Measurements from ENCODE around the gene LINGO1.

The LINGO1 gene

DNA sequence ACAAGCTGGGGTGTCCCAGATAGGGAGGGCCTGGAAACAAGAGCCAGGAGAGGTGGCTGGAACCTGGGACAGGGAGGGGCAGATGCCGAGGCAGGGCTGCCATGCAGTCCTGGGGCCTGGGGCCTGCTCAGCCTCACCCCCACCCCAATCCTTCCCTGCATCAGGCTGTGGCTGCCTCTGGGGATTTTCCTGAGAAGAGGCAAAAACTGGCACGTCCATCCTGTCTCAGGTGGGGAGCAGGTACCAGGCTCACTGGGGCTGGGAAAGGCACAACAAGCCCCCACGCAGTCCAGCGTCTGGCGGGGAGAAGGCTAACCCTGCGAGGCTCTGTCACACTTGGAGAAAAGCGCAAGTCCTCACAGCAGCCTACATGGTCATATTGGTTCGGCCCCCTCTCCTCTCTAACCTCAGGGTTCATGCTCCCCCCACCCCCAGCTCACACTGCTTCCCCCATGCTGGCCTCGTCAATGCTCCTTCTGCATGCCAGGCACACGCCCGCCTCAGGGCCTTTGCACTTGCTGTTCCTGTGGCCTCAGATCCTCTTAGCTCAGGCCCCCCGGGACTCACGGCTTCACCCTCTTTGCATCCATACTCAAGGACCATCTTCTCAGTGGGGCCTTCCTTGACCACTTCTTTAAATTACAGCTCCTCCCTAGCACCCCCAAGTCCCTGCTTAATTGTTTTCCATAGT, 53.1 kb downstream of the LINGO1 start:
- Histone ChIP-seq H3K36me3 (ENCODE audit: control insufficient read depth, insufficient read depth, low read length) (no peaks in the 10 kb centered on the region), H3K9ac (ENCODE audit: low read depth, low read length) (no peak overlapping the region), H3K27me3 (ENCODE audit: control insufficient read depth, insufficient read depth, low read length) (no peaks in the 10 kb centered on the region)

DNA sequence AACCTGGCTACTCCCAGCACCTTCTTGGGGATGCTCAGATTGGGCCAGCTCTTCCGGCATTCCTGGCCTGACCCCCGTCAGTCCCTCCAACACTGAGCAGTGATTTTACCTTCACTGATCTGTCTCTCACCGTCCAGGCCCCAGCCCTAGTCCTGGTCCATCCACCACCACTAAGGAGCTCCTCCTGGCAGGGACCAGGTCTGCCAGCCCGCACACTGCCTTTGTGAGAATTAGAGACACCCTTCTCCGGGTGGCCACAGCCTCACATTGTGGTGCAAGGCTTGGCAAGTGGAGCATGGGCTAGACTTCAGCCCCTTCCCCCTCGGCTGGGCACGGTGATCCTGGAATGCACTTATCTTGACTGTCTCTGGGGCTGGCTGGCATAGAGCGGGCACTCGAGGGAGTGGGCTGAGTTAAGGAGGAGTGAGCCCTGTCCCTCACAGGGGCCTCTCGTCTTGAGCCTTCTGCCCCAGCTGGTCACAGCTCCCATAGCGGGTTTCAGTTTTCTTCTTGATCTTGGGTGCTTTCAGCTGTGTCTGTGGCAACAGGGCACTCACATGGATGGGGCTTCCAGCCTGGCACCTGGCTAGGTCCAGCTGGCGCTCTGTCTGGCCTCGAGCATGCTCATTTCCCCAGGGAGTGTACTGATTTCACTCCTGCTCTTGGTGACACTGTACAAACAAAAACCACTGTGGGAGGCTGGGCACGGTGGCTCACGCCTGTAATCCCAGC, 53.9 kb downstream of the LINGO1 start:
- no peaks in the 10 kb centered on the region for H3K9me3 ChIP-seq (ENCODE audit: control insufficient read depth, insufficient read depth, low read length)
- H3K9ac ChIP-seq (ENCODE audit: low read depth, low read length), result no peak overlapping the region
- no peaks in the 10 kb centered on the region for H3K27me3 ChIP-seq (ENCODE audit: control insufficient read depth, insufficient read depth, low read length)
- no peaks in the 10 kb centered on the region for H3K4me1 ChIP-seq (ENCODE audit: control insufficient read depth, insufficient read depth, low read length)
- H3K4me3 ChIP-seq (ENCODE audit: low read depth, low read length), result no peak overlapping the region
- H3K36me3 ChIP-seq (ENCODE audit: control insufficient read depth, insufficient read depth, low read length), result no peaks in the 10 kb centered on the region

More for the DNA sequence above, 53.1 kb downstream of the LINGO1 start:
- no peaks in the 10 kb centered on the region for H3K9me3 ChIP-seq (ENCODE audit: control insufficient read depth, insufficient read depth, low read length)
- no peaks in the 10 kb centered on the region for H3K4me1 ChIP-seq (ENCODE audit: control insufficient read depth, insufficient read depth, low read length)
- H3K4me3 ChIP-seq (ENCODE audit: low read depth, low read length), result no peak overlapping the region

DNA sequence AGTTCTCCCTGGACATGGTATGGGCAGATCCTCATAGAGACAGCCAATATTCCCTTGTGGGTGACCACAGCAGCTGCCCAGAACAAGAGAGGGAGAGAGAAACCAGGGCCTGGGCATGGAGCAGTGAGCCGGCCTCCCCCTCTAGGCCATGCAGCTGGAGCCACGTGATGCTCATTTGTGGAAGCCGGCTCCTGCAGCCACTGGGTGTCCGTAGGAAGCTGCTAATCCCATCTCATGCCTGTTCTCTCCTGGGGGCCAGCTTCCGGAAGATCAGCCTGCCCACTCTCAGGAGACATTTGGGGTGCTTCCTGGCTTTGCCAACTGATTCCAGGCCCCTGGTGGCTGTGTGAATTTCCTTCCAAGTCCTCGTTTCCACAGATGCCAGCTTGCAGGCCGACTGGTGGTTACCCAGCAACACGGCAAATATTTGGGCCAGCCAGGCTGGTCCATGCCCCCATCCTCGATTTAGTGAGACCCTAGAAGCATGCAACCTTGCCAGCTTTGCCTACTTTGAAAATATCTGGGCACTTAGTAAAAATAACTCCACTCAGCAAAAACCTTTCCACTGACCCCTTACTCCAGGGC, 55.3 kb downstream of the LINGO1 start:
- Histone ChIP-seq H3K9me3 (ENCODE audit: control insufficient read depth, insufficient read depth, low read length) (no peaks in the 10 kb centered on the region), H3K9ac (ENCODE audit: low read depth, low read length) (no peak overlapping the region), H3K27me3 (ENCODE audit: control insufficient read depth, insufficient read depth, low read length) (no peaks in the 10 kb centered on the region), H3K4me1 (ENCODE audit: control insufficient read depth, insufficient read depth, low read length) (no peaks in the 10 kb centered on the region), H3K36me3 (ENCODE audit: control insufficient read depth, insufficient read depth, low read length) (no peaks in the 10 kb centered on the region), H3K4me3 (ENCODE audit: low read depth, low read length) (no peak overlapping the region)

DNA sequence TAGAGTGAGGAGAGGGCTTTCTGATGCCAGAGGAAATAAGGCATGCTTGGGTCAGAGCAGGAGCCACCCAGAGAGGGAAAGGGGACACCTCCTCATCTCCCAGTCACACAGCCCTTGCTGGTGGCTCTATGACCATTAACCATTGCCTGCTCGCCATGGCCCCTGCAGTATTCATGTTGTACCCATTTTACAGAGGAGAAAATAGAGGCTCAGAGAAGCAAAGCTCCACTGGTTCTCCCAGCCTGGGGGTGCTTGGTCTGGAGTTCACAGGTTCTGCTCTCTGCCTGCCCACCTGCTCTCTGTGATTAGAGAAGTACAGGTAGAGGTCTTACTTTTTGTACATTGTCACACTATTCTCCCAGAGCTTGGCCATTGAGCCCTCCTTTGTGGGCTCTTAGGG, 56.2 kb downstream of the LINGO1 start:
- H3K9ac ChIP-seq (ENCODE audit: low read depth, low read length), result no peak overlapping the region
- no peaks in the 10 kb centered on the region for H3K27me3 ChIP-seq (ENCODE audit: control insufficient read depth, insufficient read depth, low read length)
- no peak overlapping the region for H3K4me3 ChIP-seq (ENCODE audit: low read depth, low read length)
- H3K4me1 ChIP-seq (ENCODE audit: control insufficient read depth, insufficient read depth, low read length), result no peaks in the 10 kb centered on the region
- no peaks in the 10 kb centered on the region for H3K36me3 ChIP-seq (ENCODE audit: control insufficient read depth, insufficient read depth, low read length)
- no peaks in the 10 kb centered on the region for H3K9me3 ChIP-seq (ENCODE audit: control insufficient read depth, insufficient read depth, low read length)

DNA sequence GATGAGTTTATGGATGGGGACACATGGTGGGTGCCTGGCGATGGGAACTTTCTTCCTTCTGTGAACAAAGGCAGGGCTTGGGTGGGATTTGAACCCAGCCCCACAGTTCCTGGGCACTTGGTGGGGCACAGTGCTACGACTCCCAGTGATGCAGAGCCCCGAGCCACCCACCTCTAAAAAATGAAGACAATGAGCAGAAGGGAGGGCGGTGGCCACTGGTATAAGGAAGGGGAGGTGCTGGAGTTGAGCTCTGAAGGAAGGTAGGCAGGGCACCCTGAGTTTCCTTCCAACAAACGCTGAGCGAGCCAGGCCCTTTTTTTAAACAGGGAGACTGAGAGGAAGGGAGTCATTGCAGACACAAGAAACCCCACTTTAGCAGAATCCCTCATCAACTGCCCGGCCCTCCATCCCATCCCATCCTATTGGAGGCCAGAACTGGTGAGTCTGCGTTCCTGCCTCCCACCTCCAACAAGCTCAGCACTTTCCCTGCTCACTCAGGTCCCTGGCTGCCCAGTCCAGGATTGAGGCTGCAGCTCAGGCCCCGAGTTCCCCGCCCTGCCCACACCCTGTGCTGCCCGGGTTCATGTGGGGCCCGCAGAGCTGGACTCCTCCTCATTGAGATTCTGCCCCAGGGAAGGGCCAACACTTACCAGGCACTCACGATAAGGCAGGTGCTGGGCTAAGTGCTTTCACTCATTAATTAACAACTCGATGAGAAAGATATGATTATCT, 57.3 kb downstream of the LINGO1 start:
- Histone ChIP-seq H3K9ac (ENCODE audit: low read depth, low read length) (no peak overlapping the region), H3K4me1 (ENCODE audit: control insufficient read depth, insufficient read depth, low read length) (no peaks in the 10 kb centered on the region), H3K4me3 (ENCODE audit: low read depth, low read length) (no peak overlapping the region), H3K27me3 (ENCODE audit: control insufficient read depth, insufficient read depth, low read length) (no peaks in the 10 kb centered on the region), H3K36me3 (ENCODE audit: control insufficient read depth, insufficient read depth, low read length) (no peaks in the 10 kb centered on the region), H3K9me3 (ENCODE audit: control insufficient read depth, insufficient read depth, low read length) (no peaks in the 10 kb centered on the region)

DNA sequence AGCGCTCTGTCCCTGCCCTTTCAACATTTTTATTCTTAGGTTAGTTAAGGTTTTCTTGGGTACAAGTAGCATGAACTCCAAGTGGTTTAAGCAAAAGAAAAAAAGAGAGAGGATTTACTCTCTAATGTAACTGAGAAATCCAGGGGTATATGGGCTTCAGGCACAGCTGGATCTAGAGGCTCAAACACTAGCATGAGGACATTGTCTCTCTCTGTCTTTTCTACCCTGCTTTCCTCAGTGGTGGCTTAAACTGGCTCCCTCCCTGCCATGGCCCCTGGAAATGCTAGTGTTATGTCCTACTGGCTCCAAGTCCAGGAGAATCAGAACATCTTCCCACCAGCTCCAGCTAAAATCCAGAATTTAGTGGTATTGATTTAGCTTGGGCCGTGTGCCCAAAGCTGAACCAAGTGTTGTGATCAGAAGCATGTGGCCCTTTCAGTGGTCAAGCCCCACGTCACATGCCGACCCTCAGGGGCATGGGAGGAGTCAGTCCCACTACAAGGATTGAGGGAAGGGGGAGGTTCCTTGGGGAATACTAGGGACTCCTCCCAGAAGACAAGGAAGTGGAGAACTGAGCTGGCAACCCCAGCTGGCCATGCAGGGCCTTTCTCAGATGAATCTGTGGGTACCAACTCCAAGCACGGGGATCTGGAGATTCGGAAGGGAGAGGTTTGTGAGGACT, 58.0 kb downstream of the LINGO1 start:
- H3K4me1 ChIP-seq (ENCODE audit: control insufficient read depth, insufficient read depth, low read length), result peaks cover 2% of the 10 kb centered on the region
- no peak overlapping the region for H3K9ac ChIP-seq (ENCODE audit: low read depth, low read length)
- no peaks in the 10 kb centered on the region for H3K36me3 ChIP-seq (ENCODE audit: control insufficient read depth, insufficient read depth, low read length)
- H3K9me3 ChIP-seq (ENCODE audit: control insufficient read depth, insufficient read depth, low read length), result no peaks in the 10 kb centered on the region
- H3K27me3 ChIP-seq (ENCODE audit: control insufficient read depth, insufficient read depth, low read length), result no peaks in the 10 kb centered on the region
- H3K4me3 ChIP-seq (ENCODE audit: low read depth, low read length), result no peak overlapping the region

DNA sequence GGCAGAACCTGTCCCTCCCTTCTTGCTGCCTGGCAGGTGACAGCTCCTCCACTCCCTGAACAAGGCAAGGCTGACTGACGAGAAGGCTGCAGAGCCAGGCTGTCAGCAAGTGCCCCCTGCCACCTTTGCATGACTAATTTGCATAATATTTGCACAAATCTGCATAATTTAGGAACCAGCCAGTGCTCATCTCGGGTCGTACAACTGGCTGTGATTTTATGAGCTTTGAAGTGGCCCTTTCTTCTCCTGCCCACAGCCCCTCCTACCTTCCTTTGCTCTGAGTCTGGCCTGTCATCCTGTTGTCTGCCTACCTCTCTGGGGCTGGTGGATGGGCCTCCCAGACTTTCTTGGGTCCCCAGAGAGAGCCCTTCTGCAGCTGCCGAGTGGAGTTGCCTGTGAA, 58.9 kb downstream of the LINGO1 start:
- Histone ChIP-seq H3K36me3 (ENCODE audit: control insufficient read depth, insufficient read depth, low read length) (no peaks in the 10 kb centered on the region), H3K4me3 (ENCODE audit: low read depth, low read length) (no peak overlapping the region), H3K4me1 (ENCODE audit: control insufficient read depth, insufficient read depth, low read length) (peaks cover 9% of the 10 kb centered on the region), H3K9ac (ENCODE audit: low read depth, low read length) (no peak overlapping the region), H3K27me3 (ENCODE audit: control insufficient read depth, insufficient read depth, low read length) (no peaks in the 10 kb centered on the region), H3K9me3 (ENCODE audit: control insufficient read depth, insufficient read depth, low read length) (no peaks in the 10 kb centered on the region)

DNA sequence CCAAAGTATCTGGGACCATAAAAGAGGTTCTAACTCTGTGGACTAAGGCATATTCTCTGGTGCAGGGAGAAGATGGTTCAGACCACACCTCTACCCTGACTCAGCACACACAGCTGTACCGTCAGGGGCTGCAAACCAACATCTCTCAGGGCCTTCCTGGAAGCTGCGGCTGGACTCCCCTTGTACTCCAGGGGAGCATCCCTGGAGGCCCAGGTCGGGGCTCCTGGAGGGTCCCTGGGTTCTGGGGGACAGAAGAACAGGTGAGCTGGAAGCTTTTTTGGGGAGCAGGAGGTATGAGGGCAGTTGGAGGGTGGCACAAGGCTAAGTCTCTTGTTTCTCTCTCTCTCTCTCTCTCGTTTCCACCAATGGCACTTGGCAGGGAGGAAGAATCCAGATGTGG, 60.5 kb downstream of the LINGO1 start:
- Histone ChIP-seq H3K27me3 (ENCODE audit: control insufficient read depth, insufficient read depth, low read length) (no peaks in the 10 kb centered on the region), H3K9me3 (ENCODE audit: control insufficient read depth, insufficient read depth, low read length) (no peaks in the 10 kb centered on the region), H3K4me1 (ENCODE audit: control insufficient read depth, insufficient read depth, low read length) (peaks cover 12% of the 10 kb centered on the region), H3K4me3 (ENCODE audit: low read depth, low read length) (no peak overlapping the region), H3K9ac (ENCODE audit: low read depth, low read length) (no peak overlapping the region), H3K36me3 (ENCODE audit: control insufficient read depth, insufficient read depth, low read length) (no peaks in the 10 kb centered on the region)

DNA sequence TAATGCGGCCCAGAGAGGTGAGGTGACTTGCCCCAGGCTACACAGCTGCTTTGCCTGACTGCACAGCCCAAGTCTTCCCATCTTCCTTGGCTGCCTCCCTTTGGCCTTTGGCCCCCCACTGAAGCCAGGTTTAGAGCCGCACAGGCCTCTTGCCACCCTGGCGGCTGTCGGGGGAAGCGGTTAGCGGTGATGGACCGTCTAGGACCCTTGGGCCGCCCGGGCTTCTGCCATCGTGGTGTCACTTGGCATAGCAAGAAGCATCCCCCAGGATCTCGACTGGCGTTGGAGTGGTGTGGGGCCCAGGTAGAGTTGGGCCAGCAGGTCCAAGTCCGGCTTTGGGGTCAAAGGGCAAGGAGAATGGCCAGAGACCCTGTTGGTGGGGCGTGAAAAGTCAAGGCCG, 61.0 kb downstream of the LINGO1 start:
- no peak overlapping the region for H3K4me3 ChIP-seq (ENCODE audit: low read depth, low read length)
- no peaks in the 10 kb centered on the region for H3K27me3 ChIP-seq (ENCODE audit: control insufficient read depth, insufficient read depth, low read length)
- H3K9ac ChIP-seq (ENCODE audit: low read depth, low read length), result no peak overlapping the region
- no peaks in the 10 kb centered on the region for H3K36me3 ChIP-seq (ENCODE audit: control insufficient read depth, insufficient read depth, low read length)
- H3K9me3 ChIP-seq (ENCODE audit: control insufficient read depth, insufficient read depth, low read length), result no peaks in the 10 kb centered on the region
- H3K4me1 ChIP-seq (ENCODE audit: control insufficient read depth, insufficient read depth, low read length), result peaks cover 12% of the 10 kb centered on the region

DNA sequence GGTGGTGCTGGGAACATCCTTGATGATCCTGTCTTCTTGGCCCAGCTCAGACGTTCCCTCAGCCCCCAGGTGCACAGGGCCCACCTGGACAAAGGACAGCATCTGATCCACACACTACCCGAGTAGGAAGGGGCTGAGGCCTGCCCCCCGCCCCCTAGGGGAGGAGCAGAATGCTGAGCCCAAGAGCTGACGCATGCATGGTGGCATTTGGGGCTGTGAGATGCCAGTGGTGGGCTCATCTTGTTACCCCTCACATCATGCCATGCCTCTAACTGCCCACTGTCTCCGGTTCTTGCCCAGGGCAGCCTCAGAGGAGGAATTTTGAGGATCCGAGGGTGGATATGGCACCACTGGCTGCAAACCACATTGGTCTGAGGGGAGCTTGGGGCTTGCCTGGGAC, 61.5 kb downstream of the LINGO1 start:
- Histone ChIP-seq H3K36me3 (ENCODE audit: control insufficient read depth, insufficient read depth, low read length) (no peaks in the 10 kb centered on the region), H3K27me3 (ENCODE audit: control insufficient read depth, insufficient read depth, low read length) (no peaks in the 10 kb centered on the region), H3K9me3 (ENCODE audit: control insufficient read depth, insufficient read depth, low read length) (no peaks in the 10 kb centered on the region), H3K4me1 (ENCODE audit: control insufficient read depth, insufficient read depth, low read length) (peaks cover 12% of the 10 kb centered on the region), H3K4me3 (ENCODE audit: low read depth, low read length) (no peak overlapping the region), H3K9ac (ENCODE audit: low read depth, low read length) (no peak overlapping the region)

DNA sequence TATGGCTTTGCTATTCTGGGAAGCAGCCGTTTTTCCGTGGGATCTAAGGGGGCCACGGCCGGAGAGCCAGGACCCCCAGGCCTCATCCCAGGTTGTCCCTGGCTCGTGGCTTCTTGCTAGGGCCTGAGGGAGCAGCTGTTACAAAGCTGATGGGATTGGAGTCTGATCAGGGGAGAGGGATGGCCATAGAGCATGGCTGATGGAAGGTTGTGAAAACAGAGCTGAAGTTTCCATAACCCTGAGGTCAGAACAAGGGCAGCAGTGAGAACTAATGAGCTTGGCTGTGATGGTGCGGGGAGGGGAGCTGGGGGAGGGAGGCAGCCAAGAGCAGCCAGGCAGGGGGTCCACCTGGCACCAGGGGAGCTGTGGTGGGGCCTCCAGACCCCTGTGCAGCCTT, 63.0 kb downstream of the LINGO1 start:
- Histone ChIP-seq H3K4me3 (ENCODE audit: low read depth, low read length) (no peak overlapping the region), H3K36me3 (ENCODE audit: control insufficient read depth, insufficient read depth, low read length) (no peaks in the 10 kb centered on the region), H3K27me3 (ENCODE audit: control insufficient read depth, insufficient read depth, low read length) (no peaks in the 10 kb centered on the region), H3K9me3 (ENCODE audit: control insufficient read depth, insufficient read depth, low read length) (no peaks in the 10 kb centered on the region), H3K4me1 (ENCODE audit: control insufficient read depth, insufficient read depth, low read length) (peaks cover 12% of the 10 kb centered on the region), H3K9ac (ENCODE audit: low read depth, low read length) (no peak overlapping the region)

Measured in iPS-15b (cell line).